ENCODE data around the gene LRG1. TPM values are rescaled to one million over a fixed set of nuclear protein-coding genes. Genes with fewer than 3 reads are reported as not detected.

Gene LRG1
- total RNA-seq, 4 donors from 2014 or later, result 2.1 to 8.5 TPM; not detected in 2

DNA sequence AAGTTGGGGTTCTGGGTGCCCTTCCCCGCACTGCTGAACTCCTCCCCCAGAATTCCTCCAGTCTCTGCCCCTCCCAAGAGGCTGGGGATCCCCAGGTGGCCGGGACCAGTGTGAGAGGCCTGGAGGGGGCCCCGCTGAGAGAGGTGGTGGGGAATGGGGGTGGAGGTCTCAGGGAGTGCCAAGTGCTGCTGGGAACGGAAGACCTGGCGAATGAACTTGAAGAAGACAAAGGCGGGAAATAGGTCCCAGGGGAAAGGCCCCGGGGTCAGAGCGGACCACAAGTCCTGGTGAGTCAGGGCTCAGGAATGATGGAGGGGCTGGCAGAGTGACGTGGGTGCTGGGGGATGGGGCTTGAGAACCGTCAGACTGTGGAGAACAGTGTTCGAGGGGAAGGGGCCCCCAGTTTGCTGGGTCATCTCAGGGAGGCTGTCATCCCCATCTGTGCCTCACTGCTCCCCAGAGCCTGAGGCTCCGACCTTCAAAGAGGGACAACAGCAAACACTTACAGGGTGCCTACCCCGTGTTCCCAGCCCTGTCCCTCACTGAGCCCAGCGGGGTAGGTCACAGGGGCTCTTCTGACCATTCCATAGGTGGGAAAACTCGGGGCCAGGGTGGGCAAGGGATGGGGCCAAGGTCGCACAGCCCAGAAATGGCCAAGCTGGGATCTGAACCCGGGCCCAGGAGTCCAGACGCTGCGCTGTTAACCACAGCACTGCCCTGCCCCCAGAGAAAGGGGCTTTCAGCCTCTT, 35.6 kb upstream of the LRG1 start:
- H3K36me3 ChIP-seq, result no peaks in the 10 kb centered on the region
- TF ChIP-seq POLR2A (IDR thresholded peaks at IDR 0.05) (no peak), POLR2AphosphoS5 (IDR thresholded peaks at IDR 0.05) (peak; percentile 71), EP300 (IDR thresholded peaks at IDR 0.05) (no peak)
- peak; percentile 71 for ATAC-seq
- peak overlapping the region in 3 of 4 donors; percentile 66 to 77 (median 70) for H3K27ac ChIP-seq
- H3K9me3 ChIP-seq, result no peaks in the 10 kb centered on the region
- H3K27me3 ChIP-seq, result peaks cover 80% of the 10 kb centered on the region
- H3K4me1 ChIP-seq, result peaks cover 0 to 21% (median 0%) of the 10 kb centered on the region in 3 donors
- no peak overlapping the region for H3K4me3 ChIP-seq
- WGBS, 2 donors (ENCODE audit: low coverage in 1 of 2), result 19 to 33% methylated on average over 3 to 10 of the region's 19 CpGs

DNA sequence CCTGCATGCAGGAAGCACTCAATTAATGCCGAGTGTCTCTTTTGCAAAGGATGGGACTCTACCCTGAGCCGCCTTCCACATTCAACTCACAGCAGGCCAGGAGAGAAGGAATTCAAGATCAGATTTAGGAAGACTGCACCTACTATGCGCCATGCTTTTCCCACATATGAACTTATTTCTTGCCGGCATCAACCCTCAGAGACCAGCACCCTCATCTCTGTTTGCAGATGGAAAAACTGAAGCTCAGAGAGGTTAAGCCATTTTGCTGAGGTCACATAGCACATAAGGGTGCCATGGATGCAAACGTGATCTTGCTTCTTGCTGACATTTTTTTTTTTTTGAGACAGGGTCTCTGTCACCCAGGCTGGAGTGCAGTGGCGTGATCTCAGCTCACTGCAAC, 33.8 kb upstream of the LRG1 start:
- no peaks in the 10 kb centered on the region for H3K36me3 ChIP-seq
- TF ChIP-seq EP300 (IDR thresholded peaks at IDR 0.05) (no peak), POLR2AphosphoS5 (IDR thresholded peaks at IDR 0.05) (no peak)
- no peaks in the 10 kb centered on the region for H3K9me3 ChIP-seq
- H3K27me3 ChIP-seq, result peaks cover 63% of the 10 kb centered on the region
- H3K4me1 ChIP-seq, result peaks cover 0 to 18% (median 0%) of the 10 kb centered on the region in 3 donors
- H3K27ac ChIP-seq, result no peak overlapping the region
- H3K4me3 ChIP-seq, result no peak overlapping the region
- 74 to 82% methylated on average over 4 to 6 of the region's 6 CpGs for WGBS, 2 donors (ENCODE audit: low coverage in 1 of 2)
- no peak for ATAC-seq

DNA sequence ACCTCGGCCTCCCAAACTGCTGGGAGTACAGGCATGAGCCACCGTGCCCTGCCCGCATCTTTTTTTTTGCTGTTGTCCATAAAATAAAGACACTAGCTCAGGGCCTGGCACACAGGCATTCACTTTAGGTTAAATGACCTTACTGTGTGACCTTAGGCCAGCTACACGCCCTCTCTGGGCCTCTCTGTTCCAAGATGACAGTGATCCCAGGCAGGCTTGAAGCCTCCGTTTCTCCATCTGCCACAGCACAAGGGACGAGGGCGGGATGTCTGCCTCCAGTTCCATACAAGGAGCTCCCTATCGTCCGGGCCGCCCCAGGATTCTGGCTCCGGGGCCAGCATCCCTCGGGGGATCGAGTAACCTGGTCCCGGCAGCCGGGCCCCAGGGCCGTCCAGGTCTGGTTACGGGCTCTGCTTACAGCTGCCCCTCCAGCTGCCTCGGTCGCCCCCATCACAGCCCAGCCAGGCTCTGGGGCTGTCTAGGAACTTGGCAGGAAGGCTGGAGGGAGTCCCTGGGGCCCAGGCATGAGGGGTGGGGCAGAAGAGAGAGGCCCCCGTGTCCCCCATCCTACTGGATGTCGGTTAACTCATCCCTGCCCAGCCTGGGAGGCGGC, 31.6 kb upstream of the LRG1 start:
- TF ChIP-seq POLR2AphosphoS5 (IDR thresholded peaks at IDR 0.05) (no peak), EP300 (IDR thresholded peaks at IDR 0.05) (no peak), POLR2A (IDR thresholded peaks at IDR 0.05) (no peak)
- TF ChIP-seq, protein P1, sequence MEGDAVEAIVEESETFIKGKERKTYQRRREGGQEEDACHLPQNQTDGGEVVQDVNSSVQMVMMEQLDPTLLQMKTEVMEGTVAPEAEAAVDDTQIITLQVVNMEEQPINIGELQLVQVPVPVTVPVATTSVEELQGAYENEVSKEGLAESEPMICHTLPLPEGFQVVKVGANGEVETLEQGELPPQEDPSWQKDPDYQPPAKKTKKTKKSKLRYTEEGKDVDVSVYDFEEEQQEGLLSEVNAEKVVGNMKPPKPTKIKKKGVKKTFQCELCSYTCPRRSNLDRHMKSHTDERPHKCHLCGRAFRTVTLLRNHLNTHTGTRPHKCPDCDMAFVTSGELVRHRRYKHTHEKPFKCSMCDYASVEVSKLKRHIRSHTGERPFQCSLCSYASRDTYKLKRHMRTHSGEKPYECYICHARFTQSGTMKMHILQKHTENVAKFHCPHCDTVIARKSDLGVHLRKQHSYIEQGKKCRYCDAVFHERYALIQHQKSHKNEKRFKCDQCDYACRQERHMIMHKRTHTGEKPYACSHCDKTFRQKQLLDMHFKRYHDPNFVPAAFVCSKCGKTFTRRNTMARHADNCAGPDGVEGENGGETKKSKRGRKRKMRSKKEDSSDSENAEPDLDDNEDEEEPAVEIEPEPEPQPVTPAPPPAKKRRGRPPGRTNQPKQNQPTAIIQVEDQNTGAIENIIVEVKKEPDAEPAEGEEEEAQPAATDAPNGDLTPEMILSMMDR (IDR thresholded peaks at IDR 0.05), result no peak
- H3K36me3 ChIP-seq, result no peaks in the 10 kb centered on the region
- peaks cover 0 to 18% (median 0%) of the 10 kb centered on the region in 3 donors for H3K4me1 ChIP-seq
- ATAC-seq, result no peak
- 32 to 48% methylated on average over 7 to 11 of the region's 22 CpGs for WGBS, 2 donors (ENCODE audit: low coverage in 1 of 2)
- no peak overlapping the region for H3K27ac ChIP-seq
- no peaks in the 10 kb centered on the region for H3K9me3 ChIP-seq
- peaks cover 51% of the 10 kb centered on the region for H3K27me3 ChIP-seq
- no peak overlapping the region for H3K4me3 ChIP-seq

DNA sequence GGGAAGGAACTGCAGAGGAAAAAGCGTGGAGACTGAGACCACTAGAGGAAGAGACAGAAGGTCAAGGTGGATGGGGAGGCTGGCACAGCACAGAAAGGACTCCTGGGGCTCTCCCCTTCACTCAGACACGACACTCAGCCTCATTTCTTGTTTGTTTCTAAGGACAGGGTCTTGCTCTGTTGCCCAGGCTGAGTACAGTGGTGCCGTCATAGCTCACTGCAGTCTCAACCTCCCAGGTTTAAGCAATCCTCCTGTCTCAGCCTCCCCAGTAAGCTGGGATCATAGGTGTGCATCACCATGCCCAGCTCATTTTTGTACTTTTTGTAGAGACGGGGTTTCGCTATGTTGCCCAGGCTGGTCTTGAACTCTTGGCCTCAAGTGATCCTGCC, 31.1 kb upstream of the LRG1 start:
- Histone ChIP-seq H3K4me1 (peaks cover 0 to 15% (median 0%) of the 10 kb centered on the region in 3 donors), H3K27me3 (peaks cover 51% of the 10 kb centered on the region), H3K36me3 (no peaks in the 10 kb centered on the region), H3K9me3 (no peaks in the 10 kb centered on the region), H3K4me3 (no peak overlapping the region), H3K27ac (no peak overlapping the region)
- WGBS, 2 donors (ENCODE audit: low coverage in 1 of 2), result 90 to 100% methylated on average over 2 to 4 of the region's 5 CpGs
- no peak for TF ChIP-seq POLR2A (IDR thresholded peaks at IDR 0.05)
- TF ChIP-seq, protein P1 (IDR thresholded peaks at IDR 0.05), result no peak
- no peak for TF ChIP-seq EP300 (IDR thresholded peaks at IDR 0.05)
- TF ChIP-seq POLR2AphosphoS5 (IDR thresholded peaks at IDR 0.05), result no peak
- ATAC-seq, result no peak

DNA sequence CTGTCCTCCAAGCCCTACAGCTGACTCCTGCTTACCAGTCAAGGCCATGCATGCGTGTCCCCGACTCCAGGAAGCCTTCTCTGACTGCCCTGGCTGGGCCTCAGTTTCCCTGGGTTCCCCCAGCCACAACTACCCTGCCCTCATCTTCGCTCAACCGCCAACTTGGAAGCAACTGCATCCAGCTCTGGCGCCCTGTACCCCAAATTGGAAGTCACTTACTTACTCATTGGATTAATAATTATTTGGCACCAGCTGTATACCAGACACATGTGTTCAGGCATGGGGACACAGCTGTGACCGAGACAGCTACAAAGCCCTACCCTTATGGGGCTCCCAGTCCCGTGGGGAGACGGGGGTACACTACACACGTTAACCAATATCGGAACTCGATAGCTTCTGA, 30.6 kb upstream of the LRG1 start:
- Histone ChIP-seq H3K36me3 (no peaks in the 10 kb centered on the region), H3K4me3 (no peak overlapping the region), H3K27ac (no peak overlapping the region), H3K9me3 (no peaks in the 10 kb centered on the region), H3K4me1 (peaks cover 0 to 10% (median 0%) of the 10 kb centered on the region in 3 donors), H3K27me3 (peaks cover 47% of the 10 kb centered on the region)
- no peak for ATAC-seq
- WGBS, 2 donors (ENCODE audit: low coverage in 1 of 2), result 83 to 85% methylated on average over 5 of the region's 11 CpGs
- TF ChIP-seq POLR2AphosphoS5 (IDR thresholded peaks at IDR 0.05), result no peak
- no peak for TF ChIP-seq POLR2A (IDR thresholded peaks at IDR 0.05)
- TF ChIP-seq EP300 (IDR thresholded peaks at IDR 0.05), result no peak
- TF ChIP-seq, protein P1 (IDR thresholded peaks at IDR 0.05), result no peak

Data from gastroesophageal sphincter (tissue), 4 donors.